Stomach (tissue), 9 donors: ENCODE data around the gene DCDC1. TPM values are rescaled to one million over a fixed set of nuclear protein-coding genes. Genes with fewer than 3 reads are reported as not detected.

ENCODE experiments used
- DNase-seq, 2 donors: peaks; one replicate each; pipeline versions ENCODE4 v3.0.0 to v3.0.0-alpha.2; 2013 to 2019
- H3K27ac ChIP-seq, 5 donors: fragments of 200-600 bp in 4 of 5; sonication (generic) in 4 of 5; one replicate each; pipeline ENCODE4 v1.5.1; 2013 to 2019; ENCODE audit warnings: mild to moderate bottlenecking in 1 of 5, moderate library complexity in 1 of 5
- H3K27me3 ChIP-seq, 3 donors: fragments of 200-600 bp; sonication (generic); one replicate each; pipeline ENCODE4 v1.5.1; 2017 to 2019; ENCODE audit warnings: mixed run types in 1 of 3
- H3K36me3 ChIP-seq, 4 donors: fragments of 200-600 bp; sonication (generic); 1 replicate in 3 of 4; 2 replicates in 1 of 4; pipeline ENCODE4 v1.5.1; 2016 to 2019
- H3K4me1 ChIP-seq, 4 donors: fragments of 200-600 bp; sonication (generic); one replicate each; pipeline ENCODE4 v1.5.1; 2016 to 2019
- H3K4me3 ChIP-seq, 4 donors: fragments of 200-600 bp; sonication (generic) in 3 of 4; one replicate each; pipeline ENCODE4 v1.5.1; 2016 to 2019; ENCODE audit warnings: mild to moderate bottlenecking in 1 of 4
- H3K9me3 ChIP-seq, 4 donors: fragments of 200-600 bp; sonication (generic); one replicate each; pipeline ENCODE4 v1.5.1; 2016 to 2019
- CTCF ChIP-seq, 7 experiments: fragments of 450-650 bp in 4 of 7; fragments of 200-600 bp in 3 of 7; sonication (generic) in 3 of 7; IDR thresholded peaks; one replicate each; pipeline ENCODE4 v1.5.1; 2016 to 2019; ENCODE audit warnings: antibody characterized with exemption in 7 of 7, control low read depth in 2 of 7, mild to moderate bottlenecking in 1 of 7
- EP300 ChIP-seq: sonication (generic); formaldehyde crosslinking; IDR thresholded peaks from one replicate; pipeline ENCODE4 v1.6.1; 2017; ENCODE audit warnings: antibody characterized with exemption
- POLR2A ChIP-seq, 4 donors: fragments of 450-650 bp; IDR thresholded peaks; one replicate each; pipeline ENCODE4 v1.6.1; 2016; ENCODE audit warnings: antibody characterized with exemption in 4 of 4, control low read depth in 2 of 4, mild to moderate bottlenecking in 1 of 4, moderate library complexity in 1 of 4
- POLR2AphosphoS5 ChIP-seq, 3 donors: sonication (generic); formaldehyde crosslinking; IDR thresholded peaks; one replicate each; pipeline ENCODE4 v1.6.1; 2016; ENCODE audit warnings: antibody characterized with exemption in 3 of 3
- WGBS, 5 donors: extraction: QIAGEN DNeasy Blood & Tissue Kit in 3 of 5; methylation state at CpG; one replicate each; pipeline versions ENCODE4 v1.1.5 to v1.1.7; 2013 to 2018; 5-methylcytosine and 5-hydroxymethylcytosine counted together
- intact Hi-C: fragments of 100-400 bp; cut with DNase I; formaldehyde crosslinking; loops from one replicate; pipeline ENCODE4 v1.15.1; 2023; ENCODE audit warnings: low total_unique reads
- polyA plus RNA-seq, 3 donors: library from polyadenylated mRNA; stranded (reverse); fragments of 200-250 nt; gene quantifications; one replicate each; pipeline ENCODE4 v1.2.3, GENCODE V29; 2013
- total RNA-seq, 5 donors: library from RNA; depleted of rRNA; stranded (reverse); fragments of >200 nt; gene quantifications; one replicate each; pipeline versions ENCODE4 v1.1.0 to v1.2.3, GENCODE V29; 2014 to 2016
- donor health status: healthy with polysubstance abuse.
- donor health status: Bipolar disorder and iron deficiency.
- donor health status: healthy.

The DCDC1 gene
- total and polyA plus RNA-seq, 8 donors: 0.45 to 0.55 TPM; not detected in 6

DNA sequence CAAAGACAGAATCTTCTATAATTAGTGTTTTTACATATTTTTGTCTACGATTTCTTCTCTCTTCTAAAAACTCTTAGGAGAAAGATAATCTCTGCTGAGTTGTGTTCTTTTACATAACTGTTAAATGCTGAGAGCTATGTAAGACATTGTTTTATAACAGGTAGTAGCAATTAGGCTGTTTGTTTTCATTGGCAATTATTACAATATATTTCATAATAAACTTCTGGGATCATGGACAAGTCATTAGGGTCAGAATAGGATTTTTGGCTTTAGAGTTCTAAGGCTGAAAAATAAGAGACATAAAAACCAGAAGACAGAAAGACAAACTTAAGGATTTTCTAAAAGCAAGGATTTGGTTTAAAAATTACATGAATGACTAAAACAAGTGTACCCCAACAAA lies 120.8 kb downstream of the DCDC1 start:
- no peak overlapping the region for H3K27ac ChIP-seq
- H3K4me1 ChIP-seq: no peaks in the 10 kb centered on the region
- intact Hi-C loops: no loop called here
- peaks cover 0 to 4% (median 0%) of the 10 kb centered on the region in 3 donors for H3K27me3 ChIP-seq
- H3K9me3 ChIP-seq: no peaks in the 10 kb centered on the region
- H3K36me3 ChIP-seq: no peaks in the 10 kb centered on the region
- WGBS, 5 donors: 51 to 78% (median 65%) methylated on average over 1 of the region's 1 CpG
- H3K4me3 ChIP-seq: no peak overlapping the region
- no peak for DNase-seq
- TF ChIP-seq POLR2A (IDR thresholded peaks at IDR 0.05): no peak
- no peak for TF ChIP-seq EP300
- no peak for TF ChIP-seq POLR2AphosphoS5 (IDR thresholded peaks at IDR 0.05)
- no peak for TF ChIP-seq CTCF (IDR thresholded peaks at IDR 0.05)

DNA sequence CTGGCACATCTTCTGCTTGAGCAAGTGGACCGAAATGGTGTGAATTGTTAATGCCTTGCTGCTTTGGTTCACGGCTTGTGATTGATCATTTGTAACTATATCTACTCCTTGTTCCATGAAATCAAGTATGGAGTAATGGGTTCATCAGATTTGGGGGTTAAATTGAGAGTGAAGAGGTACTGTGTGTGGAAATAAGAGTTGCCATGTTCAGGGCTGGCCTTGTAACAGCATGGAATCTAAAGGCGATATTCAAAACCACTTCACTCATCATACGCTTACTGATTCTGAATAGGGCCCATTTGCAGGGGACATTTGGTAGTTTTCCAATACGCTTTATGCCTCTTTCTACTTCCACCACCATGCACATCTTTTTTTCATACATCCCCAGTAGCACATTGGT lies 122.2 kb downstream of the DCDC1 start:
- TF ChIP-seq CTCF (IDR thresholded peaks at IDR 0.05) (no peak), POLR2A (IDR thresholded peaks at IDR 0.05) (no peak), POLR2AphosphoS5 (IDR thresholded peaks at IDR 0.05) (no peak), EP300 (no peak)
- DNase-seq: no peak
- Histone ChIP-seq H3K4me1 (no peaks in the 10 kb centered on the region), H3K27ac (no peak overlapping the region), H3K36me3 (no peaks in the 10 kb centered on the region), H3K27me3 (peaks cover 0 to 4% (median 0%) of the 10 kb centered on the region in 3 donors), H3K4me3 (no peak overlapping the region), H3K9me3 (no peaks in the 10 kb centered on the region)
- intact Hi-C loops: no loop called here
- 83 to 96% (median 93%) methylated on average over 5 of the region's 5 CpGs for WGBS, 5 donors

DNA sequence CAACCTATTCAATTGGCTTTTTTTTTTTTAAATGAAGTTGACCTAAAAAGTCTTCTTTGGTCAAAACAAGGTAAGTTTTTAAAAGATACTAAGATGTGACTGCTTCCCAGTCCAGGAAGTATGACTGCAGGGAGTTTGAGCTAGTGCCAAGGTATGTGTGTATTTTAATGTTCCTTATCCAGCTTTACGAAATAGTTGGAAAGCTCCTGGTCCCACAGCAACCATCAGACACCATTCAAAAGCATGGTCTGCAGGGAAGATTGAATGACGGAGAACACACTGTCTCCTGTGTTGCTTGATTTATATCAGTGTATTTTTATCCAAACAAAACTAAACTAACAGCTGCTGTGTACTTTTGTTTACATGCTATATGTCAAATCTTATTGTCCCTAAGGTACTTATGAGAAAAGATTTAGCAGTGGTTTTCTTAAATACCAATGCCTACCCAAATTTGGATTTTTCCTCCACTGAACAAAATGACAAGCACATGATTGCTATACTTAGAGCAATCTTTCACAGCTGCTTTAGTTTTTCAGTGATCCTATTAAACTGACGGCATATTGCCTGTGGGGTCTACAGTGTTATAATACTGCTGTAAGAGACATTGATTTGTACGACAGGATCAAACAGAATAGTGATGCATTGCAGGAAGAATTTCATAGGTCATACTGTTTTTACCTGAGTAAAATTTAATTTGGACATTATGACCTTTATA lies 122.9 kb downstream of the DCDC1 start:
- WGBS, 5 donors: 47 to 56% (median 49%) methylated on average over 4 of the region's 4 CpGs
- TF ChIP-seq CTCF (IDR thresholded peaks at IDR 0.05) (no peak), POLR2AphosphoS5 (IDR thresholded peaks at IDR 0.05) (no peak), EP300 (no peak), POLR2A (IDR thresholded peaks at IDR 0.05) (no peak)
- Histone ChIP-seq H3K27ac (no peak overlapping the region), H3K36me3 (no peaks in the 10 kb centered on the region), H3K4me1 (no peaks in the 10 kb centered on the region), H3K9me3 (no peaks in the 10 kb centered on the region), H3K27me3 (peaks cover 0 to 4% (median 0%) of the 10 kb centered on the region in 3 donors), H3K4me3 (no peak overlapping the region)
- DNase-seq: peak in 1 of 2 donors; percentile 3
- intact Hi-C loops: no loop called here

DNA sequence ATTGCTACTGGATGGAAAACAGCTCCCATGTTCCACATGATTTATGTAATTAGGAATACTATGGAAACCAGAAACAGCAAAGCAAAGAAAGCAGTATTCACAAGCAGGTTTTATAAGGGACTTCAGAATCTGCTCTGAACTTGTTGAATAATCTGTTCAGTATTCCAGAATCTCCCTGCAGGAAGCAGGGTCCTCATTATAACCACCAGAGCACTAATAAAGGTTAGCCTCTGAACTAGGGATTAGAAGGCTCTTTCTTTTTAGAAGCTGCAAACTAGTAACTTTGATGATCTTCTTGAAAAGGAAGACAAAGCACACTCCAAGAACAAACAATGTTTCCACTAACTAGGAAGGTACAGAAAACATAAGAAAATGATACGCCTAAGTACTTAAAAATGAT lies 125.8 kb downstream of the DCDC1 start:
- H3K36me3 ChIP-seq: no peaks in the 10 kb centered on the region
- peak in 1 of 2 donors; percentile 32 for DNase-seq
- no peaks in the 10 kb centered on the region for H3K4me1 ChIP-seq
- 85 to 97% (median 90%) methylated on average over 1 of the region's 1 CpG for WGBS, 5 donors
- no peak overlapping the region for H3K27ac ChIP-seq
- no peaks in the 10 kb centered on the region for H3K27me3 ChIP-seq
- no peaks in the 10 kb centered on the region for H3K9me3 ChIP-seq
- TF ChIP-seq POLR2A (IDR thresholded peaks at IDR 0.05) (no peak), EP300 (no peak), POLR2AphosphoS5 (IDR thresholded peaks at IDR 0.05) (no peak)
- intact Hi-C loops: no loop called here
- no peak overlapping the region for H3K4me3 ChIP-seq

- Histone ChIP-seq H3K27ac (no peak overlapping the region), H3K4me1 (no peaks in the 10 kb centered on the region), H3K4me3 (no peak overlapping the region), H3K36me3 (no peaks in the 10 kb centered on the region), H3K9me3 (no peaks in the 10 kb centered on the region), H3K27me3 (no peaks in the 10 kb centered on the region)
- TF ChIP-seq EP300 (no peak), POLR2AphosphoS5 (IDR thresholded peaks at IDR 0.05) (no peak), POLR2A (IDR thresholded peaks at IDR 0.05) (no peak), CTCF (IDR thresholded peaks at IDR 0.05) (peak in 1 of 7 experiments; percentile 15)
- WGBS, 5 donors: 18 to 22% (median 19%) methylated on average over 5 of the region's 5 CpGs
- intact Hi-C loops: no loop called here
- DNase-seq: peak in 1 of 2 donors; percentile 79
Measured at GRCh38 chr11:31240340-31240904, 129.1 kb downstream of the DCDC1 start.
